Tibial nerve (tissue), 3 donors: ENCODE data around the gene TRAF3.

ENCODE experiments used
- CTCF ChIP-seq, 5 experiments: fragments of 200-600 bp in 3 of 5; fragments of 450-650 bp in 2 of 5; sonication (generic) in 3 of 5; IDR thresholded peaks; one replicate each; pipeline ENCODE4 v1.5.1; 2016 to 2019; ENCODE audit warnings: antibody characterized with exemption in 5 of 5, mild to moderate bottlenecking in 3 of 5, moderate library complexity in 2 of 5
- POLR2A ChIP-seq, 2 donors: fragments of 450-650 bp; IDR thresholded peaks; one replicate each; pipeline ENCODE4 v1.6.1; 2017; ENCODE audit warnings: antibody characterized with exemption in 2 of 2, mild to moderate bottlenecking in 2 of 2, moderate library complexity in 2 of 2

- TF ChIP-seq CTCF (IDR thresholded peaks at IDR 0.05) (no peak), POLR2A (IDR thresholded peaks at IDR 0.05) (no peak)
These were observed 21.7 kb downstream of the TRAF3 start for GRCh38 chr14:102798926-102799325.
